DOHH2 (cell line): Measurements from ENCODE around the gene SPEM3.

Source experiments
- H3F3A ChIP-seq: fragments of 200-600 bp; sonication (generic), shearing (Covaris generic); 2 replicates; pipeline ENCODE4 v1.6.0; 2016; ENCODE audit warnings: antibody characterized with exemption, mild to moderate bottlenecking; ENCODE audit not compliant: control insufficient read depth, insufficient read depth
- H3K27ac ChIP-seq: fragments of 200-600 bp; sonication (generic); 2 replicates; pipeline ENCODE4 v1.5.1; 2014; ENCODE audit warnings: low read depth, mild to moderate bottlenecking, low read length, moderate library complexity
- H3K27me3 ChIP-seq: fragments of 200-600 bp; sonication (generic); 2 replicates; pipeline ENCODE4 v1.6.1; 2014; ENCODE audit warnings: mild to moderate bottlenecking, low read length, mixed read lengths; ENCODE audit not compliant: control insufficient read depth
- H3K36me3 ChIP-seq: fragments of 200-600 bp; sonication (generic); 2 replicates; pipeline ENCODE4 v1.6.1; 2014; ENCODE audit warnings: mild to moderate bottlenecking, low read length, moderate library complexity, mixed read lengths; ENCODE audit not compliant: control insufficient read depth
- H3K4me1 ChIP-seq: fragments of 200-600 bp; sonication (generic); 2 replicates; pipeline ENCODE4 v1.6.1; 2014; ENCODE audit warnings: mild to moderate bottlenecking, low read length, mixed read lengths; ENCODE audit not compliant: control insufficient read depth
- H3K4me2 ChIP-seq: fragments of 200-600 bp; sonication (generic); 2 replicates; pipeline ENCODE4 v1.6.0; 2014; ENCODE audit warnings: mild to moderate bottlenecking, low read length, moderate library complexity
- H3K4me3 ChIP-seq: fragments of 200-600 bp; sonication (generic); 2 replicates; pipeline ENCODE4 v1.5.1; 2014; ENCODE audit warnings: mild to moderate bottlenecking, low read length, mixed read lengths
- H3K79me2 ChIP-seq: fragments of 200-600 bp; sonication (generic); 2 replicates; pipeline ENCODE4 v1.6.1; 2014; ENCODE audit warnings: mild to moderate bottlenecking, low read length, mixed read lengths; ENCODE audit not compliant: control insufficient read depth
- H3K9me2 ChIP-seq: fragments of 200-600 bp; sonication (generic); replicated peaks from 2 replicates; pipeline ENCODE4 v1.6.1; 2014; ENCODE audit warnings: mild to moderate bottlenecking, low read length, mixed read lengths; ENCODE audit not compliant: control insufficient read depth
- H3K9me3 ChIP-seq: fragments of 200-600 bp; sonication (generic); 2 replicates; pipeline ENCODE4 v1.6.1; 2014; ENCODE audit warnings: antibody characterized with exemption, low read length, mixed read lengths; ENCODE audit not compliant: control insufficient read depth, insufficient read depth
- H4K20me1 ChIP-seq: fragments of 200-600 bp; sonication (generic); 2 replicates; pipeline ENCODE4 v1.6.0; 2014; ENCODE audit warnings: low read depth, mild to moderate bottlenecking, antibody characterized with exemption, low read length, moderate library complexity; ENCODE audit not compliant: control insufficient read depth, insufficient read depth
- CTCF ChIP-seq: fragments of 200-600 bp; sonication (generic); IDR thresholded peaks from one replicate; pipeline ENCODE4 v1.5.1; 2014; ENCODE audit warnings: antibody characterized with exemption, mild to moderate bottlenecking, low read depth, low read length; ENCODE audit not compliant: poor library complexity, severe bottlenecking
- EZH2phosphoT487 ChIP-seq: fragments of 200-600 bp; sonication (generic); IDR thresholded peaks from 2 replicates; pipeline ENCODE4 v1.6.1; 2017; ENCODE audit warnings: borderline replicate concordance, mild to moderate bottlenecking, antibody characterized with exemption, low read length, moderate library complexity, mixed read lengths

SPEM3 gene

GRCh38 chr17:7383742-7384488 lies 44.7 kb upstream of the SPEM3 start:
- TF ChIP-seq EZH2phosphoT487 (no peak), CTCF (no peak)
- Histone ChIP-seq H4K20me1 (no peaks in the 10 kb centered on the region), H3K36me3 (no peaks in the 10 kb centered on the region), H3F3A (no peaks in the 10 kb centered on the region), H3K27me3 (0 out of 2 replicates have a peak, but pooled peaks cover 6% of the 10 kb centered on the region), H3K79me2 (no peaks in the 10 kb centered on the region), H3K9me3 (peaks cover 6% of the 10 kb centered on the region), H3K27ac (no peak overlapping the region), H3K4me1 (peaks cover 15% of the 10 kb centered on the region), H3K9me2 (no peaks in the 10 kb centered on the region), H3K4me2 (peak overlapping the region; percentile 91), H3K4me3 (peak overlapping the region; percentile 86)

GRCh38 chr17:7384489-7385081 lies 44.1 kb upstream of the SPEM3 start:
- Histone ChIP-seq H3K4me1 (peaks cover 15% of the 10 kb centered on the region), H3K4me2 (peak overlapping the region; percentile 91), H3K9me2 (no peaks in the 10 kb centered on the region), H3K36me3 (no peaks in the 10 kb centered on the region), H3K27me3 (0 out of 2 replicates have a peak, but pooled peaks cover 6% of the 10 kb centered on the region), H3K79me2 (no peaks in the 10 kb centered on the region), H3K27ac (no peak overlapping the region), H3K4me3 (peak overlapping the region; percentile 86), H3K9me3 (peaks cover under 1% of the 10 kb centered on the region; the same call in 1 of the 2 replicates), H4K20me1 (no peaks in the 10 kb centered on the region), H3F3A (no peaks in the 10 kb centered on the region)
- TF ChIP-seq EZH2phosphoT487 (no peak), CTCF (no peak)

- no peak for TF ChIP-seq EZH2phosphoT487
- TF ChIP-seq CTCF: no peak
- H3K4me3 ChIP-seq: no peak overlapping the region
- H3K9me3 ChIP-seq: no peaks in the 10 kb centered on the region
- no peaks in the 10 kb centered on the region for H3K9me2 ChIP-seq
- H3K36me3 ChIP-seq: no peaks in the 10 kb centered on the region
- H3K27ac ChIP-seq: no peak overlapping the region
- peaks cover 5% of the 10 kb centered on the region; the same call in 1 of the 2 replicates for H3K79me2 ChIP-seq
- H3F3A ChIP-seq: peaks cover 4% of the 10 kb centered on the region; the same call in 1 of the 2 replicates
- H4K20me1 ChIP-seq: no peaks in the 10 kb centered on the region
- H3K4me1 ChIP-seq: peaks cover 18% of the 10 kb centered on the region
- H3K27me3 ChIP-seq: no peaks in the 10 kb centered on the region
- H3K4me2 ChIP-seq: no peak overlapping the region
Measured at GRCh38 chr17:7388856-7389255, 39.8 kb upstream of the SPEM3 start.
